HEK293 (cell line): ENCODE measurements around the gene IMPG1.

Experiments used
- CTCF ChIA-PET: fragments of 350-600 bp; formaldehyde crosslinking; extraction: SDS; loops from one replicate; lab custom pipeline; 2021; ENCODE audit warnings: antibody characterized with exemption; lab: Yijun Ruan, JAX
- POLR2A ChIA-PET: fragments of 300-600 bp; formaldehyde crosslinking; extraction: SDS; loops from one replicate; lab custom pipeline; 2020; ENCODE audit warnings: antibody characterized with exemption, inconsistent platforms; lab: Yijun Ruan, JAX
- H3K27ac ChIP-seq: fragments of 200-500 bp; sonication (Bioruptor generic); 2 replicates; pipeline ENCODE4 v1.5.1; 2014; ENCODE audit warnings: low read depth, low read length, control low read depth, inconsistent platforms; ENCODE audit errors: extremely low read depth
- H3K36me3 ChIP-seq, 2 experiments: fragments of 200-500 bp in 1 of 2; sonication (Bioruptor generic) in 1 of 2; 1 replicate in 1 of 2; 2 replicates in 1 of 2; pipeline ENCODE4 v1.5.1; 2014 to 2017; ENCODE audit warnings: inconsistent platforms in 2 of 2, low read length in 2 of 2; ENCODE audit not compliant: control insufficient read depth in 2 of 2, insufficient read depth in 1 of 2
- H3K4me1 ChIP-seq: fragments of 200-500 bp; sonication (Bioruptor generic); 2 replicates; pipeline ENCODE4 v1.5.1; 2014; ENCODE audit warnings: mild to moderate bottlenecking, low read length, inconsistent platforms; ENCODE audit not compliant: control insufficient read depth, insufficient read depth
- H3K4me3 ChIP-seq: 2 replicates; pipeline ENCODE4 v1.5.1; 2011; ENCODE audit warnings: low read depth, mild to moderate bottlenecking, control low read depth, low read length, moderate library complexity
- H3K9me3 ChIP-seq: fragments of 200-500 bp; sonication (Bioruptor generic); 2 replicates; pipeline ENCODE4 v1.5.1; 2014; ENCODE audit warnings: low read depth, low read length, inconsistent platforms; ENCODE audit not compliant: control insufficient read depth, insufficient read depth
- GLI4 ChIP-seq: fragments of 450-650 bp; formaldehyde crosslinking; IDR thresholded peaks from 2 replicates; pipeline ENCODE4 v1.5.1; 2016; ENCODE audit warnings: missing biosample characterization, missing genetic modification characterization
- HIC1 ChIP-seq: fragments of 450-650 bp; formaldehyde crosslinking; IDR thresholded peaks from 2 replicates; pipeline ENCODE4 v1.5.1; 2016; ENCODE audit warnings: missing biosample characterization, missing genetic modification characterization
- KLF1 ChIP-seq: fragments of 450-650 bp; formaldehyde crosslinking; IDR thresholded peaks from 2 replicates; pipeline ENCODE4 v1.5.1; 2016; ENCODE audit warnings: missing biosample characterization, missing genetic modification characterization
- KLF16 ChIP-seq: fragments of 450-650 bp; formaldehyde crosslinking; IDR thresholded peaks from 2 replicates; pipeline ENCODE4 v1.5.1; 2017; ENCODE audit warnings: missing biosample characterization, missing genetic modification characterization
- PRDM4 ChIP-seq: fragments of 450-650 bp; formaldehyde crosslinking; IDR thresholded peaks from 2 replicates; pipeline ENCODE4 v1.5.1; 2017; ENCODE audit warnings: missing biosample characterization, missing genetic modification characterization
- SP2 ChIP-seq: fragments of 450-650 bp; formaldehyde crosslinking; IDR thresholded peaks from 2 replicates; pipeline ENCODE4 v1.5.1; 2016; ENCODE audit warnings: missing biosample characterization, missing genetic modification characterization
- TCF7L2 ChIP-seq: IDR thresholded peaks from 2 replicates; pipeline ENCODE4 v1.6.1; 2011; ENCODE audit warnings: low read depth, mild to moderate bottlenecking, inconsistent platforms, low read length, moderate library complexity, borderline replicate concordance
- ZBTB21 ChIP-seq: fragments of 450-650 bp; formaldehyde crosslinking; IDR thresholded peaks from 2 replicates; pipeline ENCODE4 v1.5.1; 2017; ENCODE audit warnings: missing biosample characterization, missing genetic modification characterization
- ZBTB26 ChIP-seq: fragments of 450-650 bp; formaldehyde crosslinking; optimal IDR thresholded peaks from 2 replicates; pipeline ENCODE3; 2016; ENCODE audit warnings: missing biosample characterization, mild to moderate bottlenecking, missing genetic modification characterization
- ZNF114 ChIP-seq: fragments of 450-650 bp; formaldehyde crosslinking; IDR thresholded peaks from 2 replicates; pipeline ENCODE4 v1.5.0; 2017; ENCODE audit warnings: missing biosample characterization, missing genetic modification characterization
- ZNF18 ChIP-seq: fragments of 450-650 bp; formaldehyde crosslinking; IDR thresholded peaks from 2 replicates; pipeline ENCODE4 v1.5.1; 2016; ENCODE audit warnings: missing biosample characterization, missing genetic modification characterization
- ZNF19 ChIP-seq: fragments of 450-650 bp; formaldehyde crosslinking; IDR thresholded peaks from 2 replicates; pipeline ENCODE4; 2016; ENCODE audit warnings: missing biosample characterization, missing genetic modification characterization, low read depth
- ZNF214 ChIP-seq: fragments of 450-650 bp; formaldehyde crosslinking; IDR thresholded peaks from 2 replicates; pipeline ENCODE4 v1.5.1; 2017; ENCODE audit warnings: missing biosample characterization, mild to moderate bottlenecking, missing genetic modification characterization, borderline replicate concordance
- ZNF37A ChIP-seq: fragments of 450-650 bp; IDR thresholded peaks from 2 replicates; pipeline ENCODE4 v1.5.1; 2018; ENCODE audit warnings: missing biosample characterization, missing genetic modification characterization
- ZNF404 ChIP-seq: fragments of 450-650 bp; formaldehyde crosslinking; IDR thresholded peaks from 2 replicates; pipeline ENCODE4 v1.5.1; 2017; ENCODE audit warnings: missing biosample characterization, missing genetic modification characterization
- ZNF529 ChIP-seq: fragments of 450-650 bp; formaldehyde crosslinking; IDR thresholded peaks from 2 replicates; pipeline ENCODE4 v1.5.1; 2017; ENCODE audit warnings: missing genetic modification characterization, missing biosample characterization; ENCODE audit not compliant: insufficient replicate concordance
- ZNF530 ChIP-seq: fragments of 450-650 bp; formaldehyde crosslinking; IDR thresholded peaks from 2 replicates; pipeline ENCODE4 v1.5.1; 2016; ENCODE audit warnings: low read depth, missing biosample characterization, missing genetic modification characterization
- ZNF561 ChIP-seq: fragments of 450-650 bp; IDR thresholded peaks from 2 replicates; pipeline ENCODE4 v1.5.1; 2018; ENCODE audit warnings: missing biosample characterization, missing genetic modification characterization, borderline replicate concordance
- ZNF571 ChIP-seq: fragments of 450-650 bp; formaldehyde crosslinking; IDR thresholded peaks from 2 replicates; pipeline ENCODE4 v1.5.0; 2017; ENCODE audit warnings: missing biosample characterization, missing genetic modification characterization
- ZNF623 ChIP-seq: fragments of 450-650 bp; formaldehyde crosslinking; IDR thresholded peaks from 2 replicates; pipeline ENCODE4 v1.5.1; 2016; ENCODE audit warnings: missing biosample characterization, missing genetic modification characterization
- ZNF747 ChIP-seq: fragments of 450-650 bp; formaldehyde crosslinking; IDR thresholded peaks from 2 replicates; pipeline ENCODE4 v1.5.1; 2016; ENCODE audit warnings: missing biosample characterization, missing genetic modification characterization
- ZNF843 ChIP-seq: fragments of 450-650 bp; formaldehyde crosslinking; IDR thresholded peaks from 2 replicates; pipeline ENCODE4 v1.5.1; 2016; ENCODE audit warnings: missing biosample characterization, missing genetic modification characterization
- ZSCAN4 ChIP-seq: fragments of 450-650 bp; formaldehyde crosslinking; IDR thresholded peaks from 2 replicates; pipeline ENCODE4 v1.5.1; 2017; ENCODE audit warnings: missing biosample characterization, missing genetic modification characterization

The IMPG1 gene

GRCh38 chr6:75963569-75963968 is 108.9 kb downstream of the IMPG1 start (continued):
- no peak for TF ChIP-seq ZNF18 (tag by site-specific recombination)
- TF ChIP-seq ZNF571 (tag by site-specific recombination), result no peak
- TF ChIP-seq ZNF747 (tag by site-specific recombination), result no peak
- TF ChIP-seq ZNF19 (tag by site-specific recombination), result no peak
- no peak for TF ChIP-seq ZNF114 (tag by site-specific recombination)
- TF ChIP-seq HIC1, result no peak
- TF ChIP-seq ZNF561 (tag by site-specific recombination), result no peak
- TF ChIP-seq GLI4 (tag by site-specific recombination), result no peak
- TF ChIP-seq ZNF530 (tag by site-specific recombination), result no peak
- no peak for TF ChIP-seq TCF7L2
- TF ChIP-seq ZSCAN4, result no peak

- Histone ChIP-seq H3K4me1 (no peaks in the 10 kb centered on the region), H3K27ac (no peak overlapping the region), H3K36me3 (no peaks in the 10 kb centered on the region), H3K4me3 (no peak overlapping the region), H3K9me3 (no peaks in the 10 kb centered on the region)
- CTCF ChIA-PET, result interaction anchor here (1.8 kb wide), 1 partner anchor 59 kb away, joined by 6 read pairs; no protein-coding TSS in a partner anchor
- POLR2A ChIA-PET, result no interaction called here
- TF ChIP-seq KLF1 (tag by site-specific recombination) (no peak), ZNF214 (tag by site-specific recombination) (no peak), ZNF529 (tag by site-specific recombination) (no peak), ZNF404 (tag by site-specific recombination) (no peak), ZNF37A (no peak), SP2 (tag by site-specific recombination) (no peak), PRDM4 (no peak), ZNF843 (tag by site-specific recombination) (no peak), ZBTB21 (tag by site-specific recombination) (no peak), ZBTB26 (tag by site-specific recombination) (no peak), KLF16 (tag by site-specific recombination) (no peak), ZNF623 (tag by site-specific recombination) (no peak)
These were observed 120.3 kb downstream of the IMPG1 start for GRCh38 chr6:75952128-75952527.
